GM18907 (cell line): ENCODE results near the gene MTHFD2L.
"Not testable (repeated sequence)": the region's sequence is repeated elsewhere in the genome, so short reads cannot be mapped to it uniquely, and the experiment has no call there.

Experiments used
- ATAC-seq: cut with Tn5 transposase; IDR thresholded peaks from one replicate; pipeline ENCODE4 v1.9.1; 2021; ENCODE audit warnings: mild to moderate bottlenecking, moderate library complexity; ENCODE audit not compliant: unreplicated experiment

MTHFD2L gene

GRCh38 chr4:74132188-74132587 lies 25.7 kb upstream of the MTHFD2L start:
- ATAC-seq: not testable (repeated sequence)

- no peak for ATAC-seq
Observed at GRCh38 chr4:74132944-74133343, 25.0 kb upstream of the MTHFD2L start.

- ATAC-seq: no peak
Observed at GRCh38 chr4:74133786-74134499, 24.0 kb upstream of the MTHFD2L start.

- ATAC-seq: no peak
Observed at GRCh38 chr4:74134500-74134852, 23.4 kb upstream of the MTHFD2L start.

GRCh38 chr4:74146581-74147129 lies 11.3 kb upstream of the MTHFD2L start:
- ATAC-seq: no peak

- no peak for ATAC-seq
Observed at GRCh38 chr4:74148205-74148604, 9.7 kb upstream of the MTHFD2L start.

- ATAC-seq: no peak
Observed at GRCh38 chr4:74152836-74153235, 5.1 kb upstream of the MTHFD2L start.

- ATAC-seq: no peak
Observed at GRCh38 chr4:74156521-74156920, 1.4 kb upstream of the MTHFD2L start.

GRCh38 chr4:74157154-74157553 lies 764 bp upstream of the MTHFD2L start:
- no peak for ATAC-seq

GRCh38 chr4:74158466-74159142 lies 686 bp downstream of the MTHFD2L start:
- no peak for ATAC-seq

- no peak for ATAC-seq
Observed at GRCh38 chr4:74159143-74159709, 1.3 kb downstream of the MTHFD2L start.

GRCh38 chr4:74161666-74162450 lies 3.9 kb downstream of the MTHFD2L start:
- ATAC-seq: no peak

- no peak for ATAC-seq
Observed at GRCh38 chr4:74166135-74166534, 8.2 kb downstream of the MTHFD2L start.

- no peak for ATAC-seq
Observed at GRCh38 chr4:74166818-74167217, 8.9 kb downstream of the MTHFD2L start.

GRCh38 chr4:74167585-74167984 lies 9.7 kb downstream of the MTHFD2L start:
- no peak for ATAC-seq

GRCh38 chr4:74168841-74169240 lies 10.9 kb downstream of the MTHFD2L start:
- ATAC-seq: no peak

GRCh38 chr4:74173321-74173720 lies 15.4 kb downstream of the MTHFD2L start:
- no peak for ATAC-seq

- ATAC-seq: no peak
Observed at GRCh38 chr4:74174421-74174820, 16.5 kb downstream of the MTHFD2L start.

GRCh38 chr4:74174941-74175340 lies 17.0 kb downstream of the MTHFD2L start:
- ATAC-seq: no peak

GRCh38 chr4:74175379-74175778 lies 17.5 kb downstream of the MTHFD2L start:
- ATAC-seq: no peak

GRCh38 chr4:74178798-74179197 lies 20.9 kb downstream of the MTHFD2L start:
- ATAC-seq: no peak
